Measurements from ENCODE around the gene RHOT2. TPM values are rescaled to one million over a fixed set of nuclear protein-coding genes. Genes with fewer than 3 reads are reported as not detected.
A peak's percentile ranks its signal among the peaks of the same experiment; 100 is the strongest.
"Not testable (repeated sequence)": the region's sequence is repeated elsewhere in the genome, so short reads cannot be mapped to it uniquely, and the experiment has no call there.

RHOT2 gene
- total RNA-seq, 1 experiment from 2014 or later = 164 TPM

DNA sequence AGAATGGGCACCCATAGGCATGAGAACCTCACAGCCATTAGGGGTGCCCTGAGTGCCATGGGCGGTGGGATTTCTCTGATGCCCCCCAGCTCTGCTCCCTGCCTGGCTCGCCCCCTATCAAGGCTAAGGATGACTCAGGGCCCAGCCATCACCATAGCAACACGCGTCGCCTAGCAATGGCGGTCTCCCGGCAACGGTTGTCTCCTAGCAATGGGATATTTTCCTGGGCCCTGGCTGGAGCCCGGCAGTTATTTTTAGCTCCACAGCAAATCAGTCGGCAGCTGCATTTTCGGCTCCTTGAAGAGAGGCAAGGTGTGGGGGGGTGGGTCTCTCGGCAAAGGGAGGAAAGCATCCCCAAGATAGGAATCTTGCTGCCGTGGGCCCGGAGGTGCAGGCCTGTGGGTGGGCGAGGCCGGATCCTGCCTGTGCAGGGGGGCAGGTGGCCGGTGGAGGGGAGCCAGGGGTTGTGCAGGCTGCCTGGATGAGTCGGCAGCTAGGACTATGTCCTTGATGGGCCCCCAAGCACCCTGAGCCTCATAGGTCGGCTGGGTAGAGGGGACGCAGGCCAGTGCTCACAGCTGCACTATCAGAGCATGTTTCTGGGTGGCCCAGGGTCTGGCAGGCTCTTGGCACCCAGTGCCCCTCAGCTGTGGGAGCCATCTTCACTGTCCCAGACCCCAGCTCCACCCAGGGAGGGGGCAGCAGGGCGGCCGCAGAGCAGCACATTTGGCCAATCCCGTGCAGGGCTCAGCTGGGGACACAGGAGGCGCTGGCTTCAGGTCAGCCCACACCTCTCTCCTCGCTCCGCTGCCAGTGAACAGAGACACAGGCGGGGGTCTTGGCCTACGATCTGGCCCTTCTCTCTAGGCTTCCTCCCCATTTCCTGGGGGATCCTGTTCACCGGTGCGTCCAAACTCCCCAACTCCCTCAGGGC lies 41.9 kb downstream of the RHOT2 start:
- H3K27me3 ChIP-seq (ENCODE audit: control insufficient read depth, insufficient read depth, low read length) = peaks cover 57% of the 10 kb centered on the region
- H3K4me3 ChIP-seq (ENCODE audit: insufficient read depth, low read depth, low read length) = no peak overlapping the region
- DNase-seq = peak; percentile 93
- no peaks in the 10 kb centered on the region for H3K36me3 ChIP-seq (replicated peaks; ENCODE audit: control insufficient read depth, insufficient read depth, low read length)

DNA sequence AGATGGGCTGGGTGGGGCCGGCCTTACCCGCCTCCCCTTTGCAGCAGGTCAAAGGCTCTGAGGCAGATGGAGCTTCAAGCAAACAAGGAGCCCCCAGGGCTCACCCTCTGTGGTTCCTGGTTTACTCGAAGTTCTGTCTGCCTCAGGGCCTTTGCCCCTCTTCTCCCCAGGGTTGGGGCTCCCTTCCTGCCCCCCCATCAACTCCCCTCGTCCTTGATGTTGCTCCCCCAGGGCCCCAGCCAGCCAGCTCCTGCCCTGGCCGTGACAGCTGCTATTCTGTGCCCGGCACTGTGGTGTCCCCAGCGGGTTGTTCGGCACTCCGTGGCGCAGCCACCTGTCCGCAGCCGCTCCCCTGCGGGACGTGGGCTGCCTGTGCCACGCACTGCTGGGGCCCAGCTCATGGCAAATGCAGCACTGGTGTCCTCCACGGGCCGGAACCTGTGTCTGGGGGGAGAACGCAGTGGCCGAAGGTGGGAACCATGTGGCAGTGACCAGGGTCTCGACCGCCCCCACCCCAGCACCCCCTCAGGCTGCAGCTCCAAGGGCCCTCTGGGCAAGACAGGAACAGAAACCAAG lies 42.7 kb downstream of the RHOT2 start:
- DNase-seq = no peak
- Histone ChIP-seq H3K4me3 (ENCODE audit: insufficient read depth, low read depth, low read length) (no peak overlapping the region), H3K36me3 (replicated peaks; ENCODE audit: control insufficient read depth, insufficient read depth, low read length) (no peaks in the 10 kb centered on the region), H3K27me3 (ENCODE audit: control insufficient read depth, insufficient read depth, low read length) (peaks cover 55% of the 10 kb centered on the region)

DNA sequence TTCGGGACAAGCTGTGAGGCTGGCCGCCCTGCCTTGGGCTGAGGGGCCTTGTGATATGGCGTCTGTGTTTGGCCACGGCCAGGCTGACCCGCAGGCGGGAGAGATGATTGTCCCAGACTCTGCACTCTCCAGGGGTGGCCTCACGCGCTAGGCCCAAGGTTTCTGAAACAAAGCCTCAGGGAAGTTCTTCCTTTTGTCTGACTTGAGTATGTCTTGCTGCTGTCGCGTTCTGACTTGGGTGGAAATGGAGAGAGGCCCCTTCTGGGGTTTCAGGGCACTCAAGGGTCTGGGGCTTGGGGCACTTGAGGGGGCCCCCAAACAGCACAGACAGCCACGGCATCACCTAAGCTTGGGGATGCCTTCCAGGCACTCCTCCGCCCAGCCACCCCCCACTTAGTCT lies 43.2 kb downstream of the RHOT2 start:
- no peaks in the 10 kb centered on the region for H3K36me3 ChIP-seq (replicated peaks; ENCODE audit: control insufficient read depth, insufficient read depth, low read length)
- peaks cover 57% of the 10 kb centered on the region for H3K27me3 ChIP-seq (ENCODE audit: control insufficient read depth, insufficient read depth, low read length)
- DNase-seq = no peak
- no peak overlapping the region for H3K4me3 ChIP-seq (ENCODE audit: insufficient read depth, low read depth, low read length)

DNA sequence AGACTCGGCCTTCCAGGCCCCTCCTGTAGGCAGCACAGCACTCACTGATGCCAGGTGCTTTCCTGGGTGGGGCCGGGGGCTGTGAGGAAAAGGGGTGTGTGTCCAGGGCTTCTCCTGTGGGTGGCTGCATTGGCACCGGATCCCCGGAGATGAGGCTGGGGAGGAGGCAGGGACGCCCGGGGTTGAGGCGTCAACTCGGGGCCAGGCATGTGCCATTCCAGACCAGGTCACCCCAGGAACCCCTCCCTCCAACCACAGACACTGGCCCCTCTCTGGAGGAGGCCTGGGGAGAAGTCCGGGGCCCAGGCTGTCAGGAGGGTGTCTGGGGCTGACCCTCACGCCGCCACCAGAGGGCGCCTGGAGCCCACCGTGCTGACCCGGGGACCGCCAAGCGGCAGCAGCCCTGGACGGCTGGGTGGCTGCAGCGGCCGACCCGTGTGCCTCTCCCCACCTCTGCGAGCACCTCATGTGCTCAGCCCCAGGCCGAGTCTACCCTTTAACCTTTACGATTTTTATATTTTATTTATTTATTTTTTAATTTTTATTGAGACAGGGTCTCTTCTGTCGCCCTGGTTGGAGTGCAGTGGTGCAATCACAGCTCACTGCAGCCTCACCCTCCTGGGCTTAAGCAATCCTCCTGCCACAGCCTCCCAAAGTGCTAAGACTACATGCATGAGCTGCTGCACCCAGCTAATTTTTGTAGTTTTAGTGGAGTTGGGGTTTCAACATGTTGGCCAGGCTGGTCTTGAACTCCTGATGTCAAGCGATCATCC lies 43.8 kb downstream of the RHOT2 start:
- DNase-seq = peak; percentile 99
- H3K4me3 ChIP-seq (ENCODE audit: insufficient read depth, low read depth, low read length) = no peak overlapping the region
- no peaks in the 10 kb centered on the region for H3K36me3 ChIP-seq (replicated peaks; ENCODE audit: control insufficient read depth, insufficient read depth, low read length)
- peaks cover 57% of the 10 kb centered on the region for H3K27me3 ChIP-seq (ENCODE audit: control insufficient read depth, insufficient read depth, low read length)

DNA sequence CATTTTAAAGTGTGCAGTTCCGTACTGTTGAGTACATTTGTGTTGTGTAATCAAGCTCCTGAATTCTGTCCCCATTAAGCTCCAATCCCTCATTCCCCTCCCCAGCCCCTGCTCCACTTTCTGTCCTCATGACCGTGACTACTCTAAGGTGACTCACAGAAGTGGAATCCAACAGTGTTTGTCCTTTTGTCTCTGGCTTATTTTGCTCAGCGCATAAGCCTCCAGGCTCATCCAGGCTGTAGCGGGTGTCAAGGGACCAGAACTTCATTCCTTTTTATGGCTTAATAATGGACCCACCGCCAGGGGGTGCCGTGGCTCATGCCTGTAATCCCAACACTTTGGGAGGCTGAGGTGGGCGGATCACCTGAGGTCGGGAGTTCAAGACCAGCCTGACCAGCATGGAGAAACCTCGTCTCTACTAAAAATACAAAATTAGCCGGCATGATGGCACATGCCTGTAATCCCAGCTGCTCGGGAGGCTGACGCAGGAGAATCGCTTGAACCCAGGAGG lies 44.9 kb downstream of the RHOT2 start:
- not testable (repeated sequence) for H3K36me3 ChIP-seq (replicated peaks; ENCODE audit: control insufficient read depth, insufficient read depth, low read length); H3K4me3 ChIP-seq (ENCODE audit: insufficient read depth, low read depth, low read length)
- H3K27me3 ChIP-seq (ENCODE audit: control insufficient read depth, insufficient read depth, low read length) = peaks cover 49% of the 10 kb centered on the region
- peak; percentile 83 for DNase-seq

DNA sequence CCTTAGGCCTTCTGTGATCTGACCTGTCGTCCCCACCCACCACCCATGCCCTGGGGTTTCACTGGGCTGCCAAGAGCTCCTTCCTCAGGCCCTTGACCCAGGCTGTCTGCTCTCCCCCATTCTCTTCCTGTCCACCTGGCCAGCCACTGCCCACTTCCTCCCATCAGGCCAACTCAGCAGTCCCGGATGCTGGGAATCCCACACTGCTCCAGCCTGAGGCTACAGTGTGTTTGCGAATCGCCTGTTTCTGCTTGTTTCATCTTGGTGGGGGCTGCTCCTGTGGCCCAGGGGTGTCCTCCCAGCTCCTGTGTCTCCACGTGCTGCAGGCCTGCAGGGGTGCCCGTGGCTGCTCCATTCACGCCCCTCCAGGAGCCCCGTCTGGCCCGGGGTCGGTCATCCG lies 46.1 kb downstream of the RHOT2 start:
- Histone ChIP-seq H3K36me3 (replicated peaks; ENCODE audit: control insufficient read depth, insufficient read depth, low read length) (no peaks in the 10 kb centered on the region), H3K27me3 (ENCODE audit: control insufficient read depth, insufficient read depth, low read length) (peaks cover 39% of the 10 kb centered on the region), H3K4me3 (ENCODE audit: insufficient read depth, low read depth, low read length) (no peak overlapping the region)
- DNase-seq = no peak

DNA sequence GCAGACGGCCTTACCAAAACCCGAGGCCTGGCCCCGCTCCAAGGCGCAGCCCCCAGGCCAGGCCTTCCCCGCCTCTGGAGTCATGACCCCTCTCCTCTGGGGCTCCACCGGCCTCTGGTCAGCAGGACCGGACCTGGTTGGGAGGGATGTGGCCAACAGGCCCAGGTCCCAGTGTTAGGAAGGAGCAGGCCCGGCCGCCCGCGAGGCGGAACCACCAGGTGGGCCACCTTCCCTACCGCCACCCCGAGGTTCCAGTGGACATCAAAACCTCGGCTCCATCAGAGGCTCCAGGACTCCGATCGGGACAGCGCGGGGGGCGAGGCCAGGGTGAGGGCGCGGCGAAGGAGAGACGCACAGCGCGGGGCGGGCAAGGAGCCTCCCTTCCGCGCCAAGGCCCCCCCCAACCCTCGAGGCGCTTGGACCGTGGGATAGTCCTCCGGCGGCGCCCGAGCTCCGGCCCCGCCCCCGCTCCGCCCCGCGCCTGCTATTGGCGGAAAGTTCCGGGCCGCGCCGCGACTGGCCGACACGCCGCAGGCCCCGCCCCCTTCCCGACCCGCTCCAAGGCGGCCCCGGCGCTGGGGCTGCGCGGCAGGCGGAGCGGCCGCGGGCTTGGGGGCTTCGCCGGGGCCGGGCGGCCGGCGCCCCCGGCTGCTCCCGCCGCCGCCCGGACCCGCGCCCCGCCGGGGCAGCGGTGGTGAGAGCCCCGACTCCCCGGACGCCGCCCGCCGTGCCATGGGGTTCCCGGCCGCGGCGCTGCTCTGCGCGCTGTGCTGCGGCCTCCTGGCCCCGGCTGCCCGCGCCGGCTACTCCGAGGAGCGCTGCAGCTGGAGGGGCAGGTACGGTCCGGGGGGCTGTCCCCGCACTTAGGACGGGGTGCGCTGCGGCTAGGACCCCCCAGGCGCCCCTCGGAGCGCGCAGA lies 46.9 kb downstream of the RHOT2 start, which contains the start of gene METRN:
Gene METRN, plus strand, starts transcription at position 561 of the 919 bp plus-strand sequence. Its CDS starts 172 bp downstream, at position 733.
- H3K4me3 ChIP-seq (ENCODE audit: insufficient read depth, low read depth, low read length) = peak within 1 kb of the TSS; percentile 59
- peak; percentile 99 for DNase-seq
- H3K36me3 ChIP-seq (replicated peaks; ENCODE audit: control insufficient read depth, insufficient read depth, low read length) = no peaks in the 10 kb centered on the region
- H3K27me3 ChIP-seq (ENCODE audit: control insufficient read depth, insufficient read depth, low read length) = peaks cover 35% of the 10 kb centered on the region

DNA sequence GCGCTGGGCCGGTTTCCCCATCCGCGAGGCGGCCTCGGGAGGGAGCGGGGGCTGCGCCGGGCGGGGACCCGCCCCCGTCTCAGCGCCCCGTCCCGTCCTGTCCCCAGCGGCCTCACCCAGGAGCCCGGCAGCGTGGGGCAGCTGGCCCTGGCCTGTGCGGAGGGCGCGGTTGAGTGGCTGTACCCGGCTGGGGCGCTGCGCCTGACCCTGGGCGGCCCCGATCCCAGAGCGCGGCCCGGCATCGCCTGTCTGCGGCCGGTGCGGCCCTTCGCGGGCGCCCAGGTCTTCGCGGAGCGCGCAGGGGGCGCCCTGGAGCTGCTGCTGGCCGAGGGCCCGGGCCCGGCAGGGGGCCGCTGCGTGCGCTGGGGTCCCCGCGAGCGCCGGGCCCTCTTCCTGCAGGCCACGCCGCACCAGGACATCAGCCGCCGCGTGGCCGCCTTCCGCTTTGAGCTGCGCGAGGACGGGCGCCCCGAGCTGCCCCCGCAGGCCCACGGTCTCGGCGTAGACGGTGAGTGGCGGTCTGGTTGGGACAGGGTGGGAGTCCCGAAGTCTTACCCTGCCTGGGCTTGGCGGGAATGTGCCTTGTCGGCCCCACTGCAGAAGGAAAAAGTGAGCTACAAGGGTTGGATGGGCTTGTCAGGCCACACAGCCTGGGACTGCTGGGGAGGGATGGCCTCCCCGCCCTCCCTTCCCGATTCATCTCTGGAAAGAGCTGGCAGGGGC lies 47.7 kb downstream of the RHOT2 start:
- Histone ChIP-seq H3K4me3 (ENCODE audit: insufficient read depth, low read depth, low read length) (peak overlapping the region; percentile 59), H3K27me3 (ENCODE audit: control insufficient read depth, insufficient read depth, low read length) (peaks cover 31% of the 10 kb centered on the region), H3K36me3 (replicated peaks; ENCODE audit: control insufficient read depth, insufficient read depth, low read length) (no peaks in the 10 kb centered on the region)
- peak; percentile 92 for DNase-seq

DNA sequence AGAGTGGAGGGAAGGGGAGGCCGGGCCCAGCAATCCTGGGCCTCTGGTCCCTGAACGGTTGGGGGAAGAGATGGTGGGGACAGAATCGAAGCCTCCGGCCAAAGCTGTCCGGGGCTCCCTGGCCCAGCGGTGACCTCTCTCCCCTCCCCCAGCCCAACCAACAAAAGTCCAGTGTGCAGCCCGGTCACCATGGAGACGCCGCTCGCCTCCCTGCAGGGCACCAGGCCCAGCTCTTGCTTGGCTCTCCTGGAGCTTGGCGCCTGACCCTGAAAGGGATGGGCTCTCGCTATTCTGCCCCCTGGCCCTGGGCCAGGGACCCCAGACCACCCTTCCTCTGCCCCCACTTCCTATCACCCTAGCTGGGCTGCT lies 48.3 kb downstream of the RHOT2 start:
- Histone ChIP-seq H3K36me3 (replicated peaks; ENCODE audit: control insufficient read depth, insufficient read depth, low read length) (no peaks in the 10 kb centered on the region), H3K4me3 (ENCODE audit: insufficient read depth, low read depth, low read length) (peak overlapping the region; percentile 32; the same call in 1 of the 2 replicates), H3K27me3 (ENCODE audit: control insufficient read depth, insufficient read depth, low read length) (peaks cover 29% of the 10 kb centered on the region)
- DNase-seq = peak; percentile 90

DNA sequence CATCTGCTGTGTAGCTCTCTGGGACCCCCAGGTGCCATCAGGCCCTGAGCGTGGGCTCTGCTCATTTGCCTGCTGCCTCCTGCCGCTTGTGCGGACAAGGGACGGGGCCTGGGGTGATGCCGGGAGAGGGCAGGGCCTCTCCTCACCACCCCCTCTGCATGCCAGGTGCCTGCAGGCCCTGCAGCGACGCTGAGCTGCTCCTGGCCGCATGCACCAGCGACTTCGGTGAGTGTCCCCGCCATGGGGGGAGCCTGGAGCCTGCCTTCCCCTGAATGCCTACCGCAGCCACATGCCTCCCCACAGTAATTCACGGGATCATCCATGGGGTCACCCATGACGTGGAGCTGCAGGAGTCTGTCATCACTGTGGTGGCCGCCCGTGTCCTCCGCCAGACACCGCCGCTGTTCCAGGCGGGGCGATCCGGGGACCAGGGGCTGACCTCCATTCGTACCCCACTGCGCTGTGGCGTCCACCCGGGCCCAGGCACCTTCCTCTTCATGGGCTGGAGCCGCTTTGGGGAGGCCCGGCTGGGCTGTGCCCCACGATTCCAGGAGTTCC lies 48.9 kb downstream of the RHOT2 start:
- H3K27me3 ChIP-seq (ENCODE audit: control insufficient read depth, insufficient read depth, low read length) = peaks cover 29% of the 10 kb centered on the region
- DNase-seq = no peak
- H3K4me3 ChIP-seq (ENCODE audit: insufficient read depth, low read depth, low read length) = no peak overlapping the region
- no peaks in the 10 kb centered on the region for H3K36me3 ChIP-seq (replicated peaks; ENCODE audit: control insufficient read depth, insufficient read depth, low read length)

DNA sequence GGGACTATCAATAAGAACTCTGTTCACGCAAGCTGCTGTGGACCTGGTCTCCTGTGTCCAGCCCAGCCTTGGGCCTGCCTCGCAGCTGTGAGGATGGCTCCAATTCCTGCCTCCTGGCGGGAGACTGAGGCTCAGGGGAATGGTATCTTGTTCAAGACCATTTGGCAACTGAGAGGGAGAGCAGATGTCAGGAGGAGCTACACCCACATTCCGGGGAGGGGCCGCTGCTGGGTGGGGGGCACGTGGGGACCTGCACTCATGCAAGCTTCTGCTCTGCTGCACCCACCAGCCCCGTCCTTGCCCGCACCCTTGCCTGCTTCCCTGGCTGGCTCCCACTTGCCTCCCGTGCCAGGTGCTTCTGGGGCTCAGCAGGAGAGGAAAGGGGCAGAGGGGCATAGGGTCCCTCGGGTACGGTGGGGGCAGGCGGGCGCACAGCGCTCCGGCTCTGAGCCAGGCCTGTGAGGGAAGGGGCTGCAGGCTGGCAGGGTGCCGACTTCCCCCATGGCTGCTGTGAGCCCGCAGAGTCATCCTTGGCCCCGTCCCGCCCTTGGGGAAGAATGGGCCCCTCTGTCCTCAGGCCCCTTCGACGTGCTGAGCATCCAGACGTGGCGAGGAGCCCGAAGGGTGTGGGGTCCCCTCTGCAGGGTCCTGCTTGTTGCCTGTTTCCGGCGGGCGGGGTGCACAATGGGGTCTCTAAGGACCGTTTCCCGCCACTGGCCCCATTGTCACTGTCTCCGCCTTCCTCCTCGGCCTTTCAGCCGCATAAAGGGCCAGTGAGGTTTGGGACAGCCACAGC lies 49.7 kb downstream of the RHOT2 start:
- no peak for DNase-seq
- H3K36me3 ChIP-seq (replicated peaks; ENCODE audit: control insufficient read depth, insufficient read depth, low read length) = no peaks in the 10 kb centered on the region
- no peak overlapping the region for H3K4me3 ChIP-seq (ENCODE audit: insufficient read depth, low read depth, low read length)
- peaks cover 29% of the 10 kb centered on the region for H3K27me3 ChIP-seq (ENCODE audit: control insufficient read depth, insufficient read depth, low read length)

DNA sequence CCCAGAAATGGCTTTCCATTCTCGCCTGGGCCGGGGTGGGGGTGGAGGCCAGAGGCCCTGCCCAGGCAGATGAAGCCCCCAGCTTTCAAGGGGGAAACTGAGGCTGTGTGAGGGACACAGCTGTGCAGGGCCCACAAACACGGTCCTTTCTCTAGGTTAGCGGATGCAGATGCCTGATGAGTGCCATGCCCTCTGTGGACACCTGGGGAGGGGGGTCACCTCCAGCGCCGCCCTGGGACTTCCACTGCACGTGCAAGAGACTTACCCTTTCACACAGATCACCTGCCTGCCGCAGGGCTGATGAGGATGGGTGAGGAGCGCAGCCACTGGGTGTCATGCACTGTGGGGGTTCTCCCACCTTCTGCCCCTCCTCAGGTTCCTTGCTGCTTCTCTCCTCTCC lies 50.5 kb downstream of the RHOT2 start:
- Histone ChIP-seq H3K36me3 (replicated peaks; ENCODE audit: control insufficient read depth, insufficient read depth, low read length) (no peaks in the 10 kb centered on the region), H3K4me3 (ENCODE audit: insufficient read depth, low read depth, low read length) (no peak overlapping the region), H3K27me3 (ENCODE audit: control insufficient read depth, insufficient read depth, low read length) (peaks cover 29% of the 10 kb centered on the region)
- DNase-seq = no peak

Measured in H7 (cell line).